ENCODE results near the gene TSPYL1. TPM values are rescaled to one million over a fixed set of nuclear protein-coding genes. Genes with fewer than 3 reads are reported as not detected.

Gene TSPYL1
- total and polyA plus RNA-seq, 2 of the 8 experiments (the other 6 are each of a cell fraction or from before 2014, with no cell fraction given), result 33.2 to 79.1 TPM

DNA sequence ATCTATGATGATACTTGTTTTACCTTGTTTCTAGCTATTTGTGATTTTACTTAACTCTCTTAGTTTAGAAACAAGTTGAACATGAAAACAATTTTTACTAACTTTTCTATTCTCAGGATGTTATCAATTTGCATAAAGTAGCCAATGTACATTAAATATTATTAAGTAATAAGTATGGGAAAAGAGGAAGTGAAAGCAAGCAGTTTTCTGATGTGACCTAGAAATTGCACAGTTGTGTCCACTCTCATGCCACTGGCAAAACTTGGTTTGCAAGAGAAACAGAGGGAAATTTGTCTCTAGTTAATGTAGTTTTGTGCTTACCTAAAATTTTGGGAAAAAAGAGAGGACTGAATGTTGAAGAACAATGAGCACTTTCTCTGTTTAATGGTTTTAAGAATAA lies 19.2 kb upstream of the TSPYL1 start (continued):
- TF ChIP-seq CHD1 (IDR thresholded peaks at IDR 0.05; ENCODE audit: low read depth, low read length), result no peak
- no peak for TF ChIP-seq FOSL1 (IDR thresholded peaks at IDR 0.05; ENCODE audit: insufficient read depth, low read depth, low read length)
- TF ChIP-seq BRCA1 (IDR thresholded peaks at IDR 0.05; ENCODE audit: low read depth, low read length), result no peak

Measured in H1 (cell line).